Right lobe of liver (tissue), 6 donors: ENCODE data around the gene NPLOC4. TPM values are rescaled to one million over a fixed set of nuclear protein-coding genes. Genes with fewer than 3 reads are reported as not detected.
A peak's percentile ranks its signal among the peaks of the same experiment; 100 is the strongest.

Source experiments
- ATAC-seq, 4 donors: fragments of 200-7000 bp; cut with Tn5 transposase; one replicate each; pipeline ENCODE4 v1.9.1; 2020; ENCODE audit warnings: mild to moderate bottlenecking in 4 of 4, moderate library complexity in 4 of 4
- DNase-seq, 3 donors: peaks; one replicate each; pipeline ENCODE4 v3.0.0-alpha.2; 2020
- H3K27ac ChIP-seq, 3 donors: fragments of 200-600 bp; one replicate each; pipeline ENCODE4 v1.8.0; 2022
- H3K27me3 ChIP-seq, 2 donors: fragments of 200-600 bp; one replicate each; pipeline ENCODE4 v1.8.0; 2022
- H3K36me3 ChIP-seq, 4 donors: fragments of 200-600 bp; sonication (generic) in 1 of 4; one replicate each; pipeline versions ENCODE4 v1.5.1 to v1.8.0; 2017 to 2022; ENCODE audit warnings: control low read depth in 1 of 4
- H3K4me1 ChIP-seq, 4 donors: fragments of 200-600 bp; sonication (generic) in 1 of 4; one replicate each; pipeline versions ENCODE4 v1.5.1 to v1.8.0; 2017 to 2022; ENCODE audit warnings: control low read depth in 1 of 4
- H3K4me3 ChIP-seq, 3 donors: fragments of 200-600 bp; one replicate each; pipeline ENCODE4 v1.8.0; 2022
- H3K9me3 ChIP-seq, 4 donors: fragments of 200-600 bp; sonication (generic) in 1 of 4; one replicate each; pipeline versions ENCODE4 v1.5.1 to v1.8.0; 2017 to 2022; ENCODE audit warnings: control low read depth in 1 of 4
- CTCF ChIP-seq, 4 donors: fragments of 200-600 bp in 3 of 4; fragments of 450-650 bp in 1 of 4; IDR thresholded peaks; one replicate each; pipeline versions ENCODE4 v1.5.1 to v1.8.0; 2016 to 2022; ENCODE audit warnings: antibody characterized with exemption in 4 of 4, mild to moderate bottlenecking in 2 of 4
- POLR2A ChIP-seq: fragments of 450-650 bp; IDR thresholded peaks from one replicate; pipeline ENCODE4 v1.6.1; 2017; ENCODE audit warnings: antibody characterized with exemption, mild to moderate bottlenecking
- WGBS: methylation state at CpG from one replicate; pipeline ENCODE4 v1.1.6; 2018; ENCODE audit warnings: low coverage, low lambda C conversion rate; ENCODE audit not compliant: insufficient coverage; ENCODE audit errors: missing lambda C conversion rate; 5-methylcytosine and 5-hydroxymethylcytosine counted together
- intact Hi-C, 2 donors: fragments of 100-400 bp; cut with DNase I; formaldehyde crosslinking; loops; one replicate each; pipeline versions ENCODE4 v1.11.2 to v1.14.1; 2022
- total RNA-seq, 6 experiments: library from RNA; depleted of rRNA in 2 of 6; stranded (reverse); fragments of >200 nt in 2 of 6; fragmentation: NEBNext Ultra II Directional in 3 of 6; extraction: Animal tissue kit (Norgen Biotek cat#: 25700) in 3 of 6; gene quantifications; one replicate each; pipeline versions ENCODE4 v1.1.0 to v1.2.4, GENCODE V29; 2016 to 2023
- donor health status: DM: no; HTN: yes; CAD: no.
- donor health status: DM: no; HTN: no; CAD: no.
- donor health status: DM: no; HTN: no; CAD: no.
- donor health status: DM: no; HTN: yes; CAD: no.
- donor health status: DM: no; HTN: yes; CAD: no.

Gene NPLOC4
- total RNA-seq, 6 experiments from 2014 or later: 46.5 to 63.2 (median 55.8) TPM

- intact Hi-C loops: no loop called here
- Histone ChIP-seq H3K9me3 (no peaks in the 10 kb centered on the region), H3K27ac (no peak overlapping the region), H3K27me3 (peaks cover 0 to 11% of the 10 kb centered on the region in 2 donors), H3K4me1 (no peaks in the 10 kb centered on the region), H3K4me3 (no peak overlapping the region), H3K36me3 (no peaks in the 10 kb centered on the region)
- WGBS: 74% methylated on average over 14 of the region's 14 CpGs
- TF ChIP-seq CTCF (IDR thresholded peaks at IDR 0.05): no peak
- no peak for TF ChIP-seq POLR2A
- DNase-seq: no peak
- ATAC-seq: no peak
Observed at GRCh38 chr17:81648707-81649085, 11.8 kb upstream of the NPLOC4 start.

- no peak overlapping the region for H3K27ac ChIP-seq
- DNase-seq: no peak
- intact Hi-C loops: no loop called here
Observed at GRCh38 chr17:81648013-81648706, 11.2 kb upstream of the NPLOC4 start.

GRCh38 chr17:81647640-81648012, 10.7 kb upstream of the NPLOC4 start:
- H3K36me3 ChIP-seq: no peaks in the 10 kb centered on the region
- intact Hi-C loops: no loop called here
- TF ChIP-seq POLR2A: no peak
- no peak for TF ChIP-seq CTCF (IDR thresholded peaks at IDR 0.05)
- DNase-seq (no peak), ATAC-seq (no peak)
- WGBS: 53% methylated on average over 12 of the region's 21 CpGs
- peaks cover 0 to 11% of the 10 kb centered on the region in 2 donors for H3K27me3 ChIP-seq
- no peak overlapping the region for H3K4me3 ChIP-seq
- H3K9me3 ChIP-seq: no peaks in the 10 kb centered on the region
- H3K4me1 ChIP-seq: no peaks in the 10 kb centered on the region
- H3K27ac ChIP-seq: no peak overlapping the region

More at GRCh38 chr17:81648013-81648706, 11.2 kb upstream of the NPLOC4 start:
- Histone ChIP-seq H3K4me3 (no peak overlapping the region), H3K9me3 (no peaks in the 10 kb centered on the region), H3K4me1 (no peaks in the 10 kb centered on the region), H3K36me3 (no peaks in the 10 kb centered on the region), H3K27me3 (peaks cover 0 to 11% of the 10 kb centered on the region in 2 donors)
- 19% methylated on average over 4 of the region's 78 CpGs for WGBS
- TF ChIP-seq CTCF (IDR thresholded peaks at IDR 0.05) (no peak), POLR2A (no peak)
- ATAC-seq: no peak

- DNase-seq (no peak), ATAC-seq (peak in 2 of 4 donors; percentile 12 to 29)
- Histone ChIP-seq H3K4me1 (no peaks in the 10 kb centered on the region), H3K4me3 (no peak overlapping the region), H3K36me3 (no peaks in the 10 kb centered on the region), H3K9me3 (no peaks in the 10 kb centered on the region), H3K27ac (no peak overlapping the region), H3K27me3 (peaks cover 0 to 11% of the 10 kb centered on the region in 2 donors)
- TF ChIP-seq CTCF (IDR thresholded peaks at IDR 0.05): no peak
- no peak for TF ChIP-seq POLR2A
- intact Hi-C loops: no loop called here
- WGBS: 66% methylated on average over 7 of the region's 12 CpGs
Observed at GRCh38 chr17:81646869-81647600, 10.1 kb upstream of the NPLOC4 start.
